Stimulated activated CD8-positive, alpha-beta memory T cell treated with anti-CD3 and anti-CD28 coated beads, Interleukin-7, amount 100 ng/mL, for 48 hours (primary cell): Measurements from ENCODE around the gene BCL6.
A peak's percentile ranks its signal among the peaks of the same experiment; 100 is the strongest.

ENCODE experiments used
- DNase-seq, 2 donors: peaks; one replicate each; pipeline ENCODE4 v3.0.0-alpha.2; 2020; ENCODE audit warnings: low read depth in 1 of 2; ENCODE audit errors: extremely low read depth in 1 of 2

Gene BCL6

GRCh38 chr3:187762792-187763191 lies 17.5 kb upstream of the BCL6 start:
- DNase-seq: no peak

- no peak for DNase-seq
Observed at GRCh38 chr3:187759601-187760000, 14.3 kb upstream of the BCL6 start.

GRCh38 chr3:187758318-187758955 lies 13.2 kb upstream of the BCL6 start:
- DNase-seq: no peak

- no peak for DNase-seq
Observed at GRCh38 chr3:187753516-187753915, 8.2 kb upstream of the BCL6 start.

GRCh38 chr3:187750513-187751123 lies 5.3 kb upstream of the BCL6 start:
- DNase-seq: no peak

- DNase-seq: no peak
Observed at GRCh38 chr3:187750006-187750512, 4.8 kb upstream of the BCL6 start.

- DNase-seq: peak; percentile 76 to 88
Observed at GRCh38 chr3:187748050-187748481, 2.8 kb upstream of the BCL6 start.

- no peak for DNase-seq
Observed at GRCh38 chr3:187747506-187747905, 2.2 kb upstream of the BCL6 start.

- no peak for DNase-seq
Observed at GRCh38 chr3:187746442-187747281, 1.4 kb upstream of the BCL6 start.

GRCh38 chr3:187746059-187746441 lies 782 bp upstream of the BCL6 start:
- DNase-seq: no peak

GRCh38 chr3:187744169-187745151 lies 808 bp downstream of the BCL6 start:
- DNase-seq: peak; percentile 28 to 31

GRCh38 chr3:187743195-187744141 lies 1.8 kb downstream of the BCL6 start:
- peak; percentile 43 to 62 for DNase-seq

GRCh38 chr3:187742351-187743171 lies 2.7 kb downstream of the BCL6 start:
- no peak for DNase-seq

GRCh38 chr3:187741403-187742350 lies 3.6 kb downstream of the BCL6 start:
- DNase-seq: peak; percentile 41 to 60

GRCh38 chr3:187740421-187741399 lies 4.6 kb downstream of the BCL6 start:
- DNase-seq: peak; percentile 39 to 44
